Myocyte (in vitro differentiated cells): ENCODE results near the gene AHNAK. TPM values are rescaled to one million over a fixed set of nuclear protein-coding genes. Genes with fewer than 3 reads are reported as not detected.
"Not testable (repeated sequence)": the region's sequence is repeated elsewhere in the genome, so short reads cannot be mapped to it uniquely, and the experiment has no call there.

Experiments used
- DNase-seq: peaks from one replicate; pipeline ENCODE4 v3.0.0-alpha.2; 2012; ENCODE audit warnings: low read depth
- total RNA-seq: library from RNA; depleted of rRNA; stranded (reverse); fragments of >200 nt; gene quantifications from 2 replicates; pipeline ENCODE4 v1.2.3, GENCODE V29; 2014

The AHNAK gene
- total RNA-seq, 1 donor from 2014 or later, result 141 TPM

GRCh38 chr11:62572431-62572830, 25.8 kb upstream of the AHNAK start:
- DNase-seq, result no peak

DNA sequence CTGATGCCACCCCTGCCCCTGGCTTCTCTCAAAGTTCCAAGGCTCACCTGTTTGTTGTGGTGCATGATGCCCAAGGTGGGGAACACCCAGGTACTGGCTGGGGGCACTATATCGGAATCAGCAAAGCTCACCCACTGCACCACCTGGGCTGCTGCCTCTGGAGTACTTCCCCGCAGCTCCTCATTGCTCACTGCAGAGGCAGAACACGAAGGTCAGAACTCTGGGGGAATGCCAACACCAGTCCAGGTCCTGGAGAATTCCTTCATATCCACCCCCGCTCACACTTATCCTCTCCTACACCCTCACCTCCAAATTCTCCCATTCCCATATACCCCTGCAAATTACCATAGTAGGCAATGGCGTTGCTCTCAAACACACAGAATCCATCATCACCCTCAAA, 24.9 kb upstream of the AHNAK start:
- DNase-seq, result not testable (repeated sequence)

DNA sequence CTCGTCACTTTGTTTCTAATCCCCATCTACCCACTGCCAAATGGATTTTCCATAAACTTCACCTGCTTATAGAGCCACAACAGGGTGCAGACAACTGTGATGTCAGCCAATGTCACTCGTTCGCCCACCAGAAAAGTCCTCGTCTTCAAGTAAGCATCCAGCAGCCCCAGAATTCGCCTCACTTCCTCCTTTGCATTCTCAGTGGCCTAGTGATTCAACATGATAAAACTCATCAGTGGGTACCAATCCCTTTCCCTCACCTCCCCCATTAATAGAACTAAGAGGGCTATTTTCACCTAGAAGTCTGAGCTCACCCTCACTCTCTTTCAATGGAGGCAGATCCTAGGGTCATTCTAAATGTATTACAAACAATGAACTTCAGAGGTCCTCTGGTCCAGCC, 24.3 kb upstream of the AHNAK start:
- DNase-seq, result not testable (repeated sequence)

DNA sequence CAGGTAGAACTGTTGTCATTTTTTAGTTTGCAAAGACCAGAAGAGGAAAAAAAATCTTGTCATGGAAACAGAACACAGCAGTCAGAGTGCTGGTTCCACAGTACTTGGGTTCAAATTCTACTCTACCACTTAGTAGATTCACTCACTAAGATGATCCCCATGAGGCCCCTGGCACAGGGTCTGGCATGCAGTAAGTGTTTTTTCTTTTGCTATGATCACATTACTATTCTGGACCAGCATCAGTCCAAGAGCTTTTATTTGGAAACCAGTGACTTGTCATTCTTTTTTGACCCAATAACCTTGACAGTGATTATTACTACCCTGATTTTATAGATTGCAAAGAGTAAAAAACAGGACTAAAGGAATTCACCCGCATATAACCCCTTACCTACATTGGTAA, 23.0 kb upstream of the AHNAK start:
- no peak for DNase-seq

GRCh38 chr11:62567018-62567633, 20.5 kb upstream of the AHNAK start:
- no peak for DNase-seq

GRCh38 chr11:62566247-62566646, 19.6 kb upstream of the AHNAK start:
- no peak for DNase-seq

DNA sequence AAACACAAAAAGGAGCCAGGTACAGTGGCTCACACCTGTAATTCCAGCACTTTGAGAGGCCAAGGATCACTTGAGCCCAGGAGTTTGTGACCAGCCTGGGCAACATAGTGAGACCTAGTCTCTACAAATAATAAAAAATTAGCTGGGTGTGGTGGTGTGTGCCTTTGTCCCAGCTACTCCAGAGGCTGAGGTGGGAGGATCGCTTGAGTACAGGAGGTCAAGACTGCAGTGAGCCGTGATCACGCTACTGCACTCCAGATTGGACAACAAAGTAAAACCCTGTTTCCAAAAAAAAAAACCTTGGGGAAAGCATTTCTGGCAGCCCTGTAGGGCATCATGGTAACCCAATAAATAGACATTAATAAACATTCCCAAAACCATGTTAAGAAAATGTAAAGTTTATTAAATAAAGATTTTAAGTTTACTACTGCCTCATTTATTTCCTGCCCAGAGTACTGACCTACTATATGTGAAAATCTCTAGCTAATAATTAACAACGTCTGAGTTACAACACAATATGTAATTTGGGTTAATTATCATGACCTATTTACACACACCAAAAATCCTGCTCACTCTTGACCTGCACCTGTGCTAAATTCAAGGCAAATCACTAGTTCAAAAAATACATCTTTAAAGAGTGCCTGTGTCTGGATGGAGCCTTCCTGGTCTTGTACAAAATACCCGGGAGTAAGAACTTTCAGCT, 18.6 kb upstream of the AHNAK start:
- no peak for DNase-seq

GRCh38 chr11:62561677-62562230, 15.1 kb upstream of the AHNAK start:
- not testable (repeated sequence) for DNase-seq

DNA sequence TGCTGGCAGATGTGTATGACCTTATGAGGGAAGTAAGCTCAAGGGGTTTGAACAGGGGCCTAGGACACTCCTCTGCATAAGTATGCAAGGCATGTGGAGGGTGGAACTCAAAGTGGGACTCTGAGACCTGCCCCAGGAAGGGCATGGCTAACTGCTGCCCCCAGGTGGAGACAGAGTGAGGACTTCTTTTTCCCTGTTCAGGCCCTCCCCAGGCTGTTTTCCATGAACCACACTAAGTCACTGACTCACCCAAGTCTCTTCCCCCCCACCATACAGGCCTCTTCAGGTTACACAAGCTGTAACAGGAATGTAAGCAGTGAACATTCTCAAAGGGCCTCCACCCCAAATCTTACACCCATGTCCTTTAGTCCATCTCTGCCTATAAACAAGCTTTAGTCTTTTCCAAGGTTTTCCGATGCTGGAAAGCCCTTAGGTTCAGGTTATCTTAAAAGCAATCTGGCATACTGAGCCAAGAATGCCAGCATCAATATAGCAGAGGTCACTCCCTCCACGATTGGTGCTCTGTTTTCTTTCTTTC, 14.0 kb upstream of the AHNAK start:
- DNase-seq, result peak; percentile 98

- DNase-seq, result peak; percentile 55
Observed at GRCh38 chr11:62559626-62560025, 13.0 kb upstream of the AHNAK start.

DNA sequence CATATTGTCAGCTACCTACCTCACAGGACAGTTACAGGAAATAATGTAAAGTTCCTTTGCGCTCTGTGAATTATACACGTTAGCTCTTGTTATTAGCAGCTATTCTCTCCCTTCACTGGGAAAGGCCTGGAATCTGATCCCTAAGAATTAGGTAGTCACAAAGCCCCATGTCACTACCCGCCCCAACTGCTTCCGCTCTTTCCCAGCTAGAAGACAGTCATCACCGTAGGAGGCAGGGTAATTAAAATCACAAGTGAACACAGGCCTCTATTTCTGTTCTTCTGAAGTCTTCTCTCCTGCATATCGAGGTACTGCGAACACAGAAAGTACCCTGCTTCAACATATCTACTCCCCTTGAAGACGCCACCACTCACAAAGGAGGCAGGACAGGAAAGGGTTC, 12.6 kb upstream of the AHNAK start:
- no peak for DNase-seq

DNA sequence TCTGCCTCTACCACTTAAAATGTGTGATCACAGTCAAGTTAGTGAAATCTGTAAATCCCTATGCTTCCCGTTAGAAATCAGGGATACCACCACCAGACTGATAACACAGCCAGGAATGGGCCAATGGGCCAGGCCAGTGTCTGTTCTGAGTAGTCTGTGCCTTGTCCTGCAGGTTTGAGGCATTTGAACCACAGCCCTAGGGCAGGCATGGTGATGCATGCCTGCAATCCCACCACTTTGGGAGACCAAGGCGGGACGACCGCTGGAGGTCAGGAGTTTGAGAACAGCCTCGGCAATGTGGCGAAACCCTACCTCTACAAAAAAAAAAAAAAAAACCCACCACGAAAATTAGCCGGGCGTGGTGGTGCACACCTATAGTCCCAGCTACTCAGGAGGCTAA, 12.1 kb upstream of the AHNAK start:
- DNase-seq, result no peak

DNA sequence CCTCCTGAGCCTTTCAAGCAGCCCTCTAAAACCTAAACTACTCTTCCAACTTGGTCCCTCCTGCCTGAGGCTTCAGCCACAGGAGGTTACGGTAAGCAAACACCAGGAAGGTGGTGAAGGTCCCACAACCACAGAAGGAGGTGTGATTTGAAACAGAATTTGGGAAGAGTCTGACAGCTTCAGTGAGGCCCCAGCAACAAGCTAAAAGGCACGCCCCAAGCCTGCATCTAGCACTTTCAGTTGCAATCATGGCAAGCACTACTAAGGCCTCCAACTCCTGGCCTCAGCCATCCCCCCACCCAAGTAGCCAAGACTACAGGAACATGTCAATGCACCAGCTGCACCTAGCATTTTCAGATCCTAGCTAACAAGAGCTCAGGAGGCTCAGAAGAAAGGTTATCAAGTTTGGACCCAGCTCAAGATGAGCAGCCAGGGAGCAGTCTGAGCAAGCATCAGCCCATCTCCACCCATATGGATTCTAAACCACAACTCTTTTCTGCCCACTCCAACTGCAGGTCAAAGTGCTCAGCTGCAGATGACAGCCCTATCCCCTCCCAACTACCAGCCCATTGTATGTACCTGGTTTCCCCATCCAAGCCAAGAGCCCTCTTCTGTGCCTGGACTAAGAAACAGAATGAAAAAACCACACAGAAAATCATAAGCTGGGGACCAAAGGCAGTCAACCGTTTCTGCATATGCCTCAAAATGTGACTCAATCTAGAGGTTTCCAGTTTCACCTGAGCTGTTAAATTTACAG, 10.4 kb upstream of the AHNAK start:
- DNase-seq, result no peak

DNA sequence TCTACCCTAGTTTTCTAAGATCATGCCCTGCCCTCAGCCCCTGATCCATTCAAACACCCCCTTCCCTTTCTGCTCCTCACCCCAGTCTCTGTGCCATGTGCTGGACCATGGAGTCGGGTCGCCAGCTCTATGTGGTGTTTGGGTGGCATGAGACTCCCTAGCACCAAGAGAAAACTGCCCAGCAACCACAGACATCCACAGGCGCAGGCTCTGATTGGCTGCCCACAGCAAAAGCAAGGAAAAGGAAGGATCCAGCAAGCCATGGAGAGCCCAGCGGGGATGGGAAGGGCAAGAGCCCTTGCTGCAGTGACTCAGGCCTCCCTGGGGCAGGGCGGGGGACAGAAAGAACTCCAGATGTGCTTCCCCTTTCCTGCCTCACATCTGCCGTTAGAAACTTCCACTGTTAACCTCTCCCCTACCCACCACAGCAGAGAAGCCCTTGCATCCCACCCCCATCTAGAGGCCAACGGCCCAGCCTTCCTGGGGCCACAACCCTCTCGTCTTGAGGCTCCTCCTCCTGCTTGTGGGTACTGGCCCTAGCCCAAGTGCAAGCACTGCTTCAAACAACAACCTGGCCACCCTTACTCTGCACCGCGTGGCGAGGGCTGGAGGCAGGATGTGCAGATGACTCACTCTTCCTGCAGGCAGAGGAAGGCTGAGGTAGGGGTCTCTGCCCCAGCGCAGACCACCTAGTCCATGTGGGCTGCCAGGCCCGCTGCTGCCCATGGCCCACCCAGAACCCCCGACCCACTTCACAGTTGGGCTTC, 9.7 kb upstream of the AHNAK start:
- DNase-seq, result peak; percentile 98

GRCh38 chr11:62555464-62556107, 9.0 kb upstream of the AHNAK start:
- DNase-seq, result peak; percentile 95

GRCh38 chr11:62554387-62555167, 8.0 kb upstream of the AHNAK start:
- DNase-seq, result peak; percentile 94

DNA sequence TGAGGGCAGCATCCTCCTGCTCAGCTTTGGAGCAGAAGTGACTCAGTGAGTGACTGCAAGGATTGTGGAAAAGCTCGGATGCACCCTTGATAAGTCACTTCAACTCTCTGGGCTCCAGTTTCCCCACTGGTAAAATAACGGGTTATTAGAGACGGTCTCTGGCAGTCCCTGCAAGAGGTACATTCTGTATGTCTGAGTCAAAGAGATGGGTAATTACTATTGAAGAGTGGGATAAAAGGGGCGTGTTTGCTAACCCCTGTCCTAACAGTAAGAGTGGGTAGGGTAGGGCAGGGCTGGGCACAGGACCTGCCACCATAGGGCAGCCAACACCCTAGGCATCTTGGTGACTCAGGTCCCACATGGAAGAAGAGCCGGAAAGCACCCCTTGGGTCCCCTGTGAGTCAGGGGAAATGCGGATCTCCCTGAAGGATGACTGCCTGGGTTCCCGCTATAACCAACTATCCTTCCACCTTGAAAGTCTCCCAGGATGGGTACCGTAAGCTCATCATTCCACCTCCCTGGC, 7.3 kb upstream of the AHNAK start:
- no peak for DNase-seq

- peak; percentile 96 for DNase-seq
Observed at GRCh38 chr11:62553080-62553838, 6.7 kb upstream of the AHNAK start.
